Measurements from ENCODE around the gene UPK2.
"Not testable (repeated sequence)": the region's sequence is repeated elsewhere in the genome, so short reads cannot be mapped to it uniquely, and the experiment has no call there.

UPK2 gene

GRCh38 chr11:118957549-118957948 lies 1.5 kb downstream of the UPK2 start:
- H3K4me3 ChIP-seq (ENCODE audit: low read depth, low read length): no peak overlapping the region
- DNase-seq (ENCODE audit: low read depth): no peak
- TF ChIP-seq CTCF (IDR thresholded peaks at IDR 0.05; ENCODE audit: control insufficient read depth, extremely low read depth, insufficient read depth): no peak

- DNase-seq (ENCODE audit: low read depth): no peak
- no peak overlapping the region for H3K4me3 ChIP-seq (ENCODE audit: low read depth, low read length)
- no peak for TF ChIP-seq CTCF (IDR thresholded peaks at IDR 0.05; ENCODE audit: control insufficient read depth, extremely low read depth, insufficient read depth)
Observed at GRCh38 chr11:118957968-118958367, 1.9 kb downstream of the UPK2 start.

- no peak overlapping the region for H3K4me3 ChIP-seq (ENCODE audit: low read depth, low read length)
- TF ChIP-seq CTCF (IDR thresholded peaks at IDR 0.05; ENCODE audit: control insufficient read depth, extremely low read depth, insufficient read depth): no peak
- no peak for DNase-seq (ENCODE audit: low read depth)
Observed at GRCh38 chr11:118958577-118958976, 2.5 kb downstream of the UPK2 start.

GRCh38 chr11:118961189-118961588 lies 5.1 kb downstream of the UPK2 start:
- no peak overlapping the region for H3K4me3 ChIP-seq (ENCODE audit: low read depth, low read length)
- TF ChIP-seq CTCF (IDR thresholded peaks at IDR 0.05; ENCODE audit: control insufficient read depth, extremely low read depth, insufficient read depth): no peak
- DNase-seq (ENCODE audit: low read depth): no peak

GRCh38 chr11:118961591-118961990 lies 5.5 kb downstream of the UPK2 start:
- no peak overlapping the region for H3K4me3 ChIP-seq (ENCODE audit: low read depth, low read length)
- TF ChIP-seq CTCF (IDR thresholded peaks at IDR 0.05; ENCODE audit: control insufficient read depth, extremely low read depth, insufficient read depth): no peak
- DNase-seq (ENCODE audit: low read depth): no peak

GRCh38 chr11:118969508-118969907 lies 13.4 kb downstream of the UPK2 start:
- H3K4me3 ChIP-seq (ENCODE audit: low read depth, low read length); DNase-seq (ENCODE audit: low read depth): not testable (repeated sequence)

GRCh38 chr11:118971646-118972045 lies 15.5 kb downstream of the UPK2 start, which contains the start of gene FOXR1:
TSS of gene FOXR1 (plus strand) at chr11:118971761. CDS start at chr11:118971932, 171 bp downstream.
- no peak for TF ChIP-seq CTCF (IDR thresholded peaks at IDR 0.05; ENCODE audit: control insufficient read depth, extremely low read depth, insufficient read depth)
- DNase-seq (ENCODE audit: low read depth): no peak

More at GRCh38 chr11:118971646-118972045, 15.5 kb downstream of the UPK2 start, which contains the start of gene FOXR1:
- no peak within 1 kb of the TSS for H3K4me3 ChIP-seq (ENCODE audit: low read depth, low read length)

Measured in LNCaP clone FGC (cell line).